NCI-H1092 (cell line): ENCODE results near the gene EP400.

ENCODE experiments used
- DNase-seq: peaks from one replicate; lab custom pipeline; 2025; lab: John Stamatoyannopoulos, UW

The EP400 gene

GRCh38 chr12:131987552-131987951, 37.8 kb downstream of the EP400 start:
- DNase-seq, result no peak

DNA sequence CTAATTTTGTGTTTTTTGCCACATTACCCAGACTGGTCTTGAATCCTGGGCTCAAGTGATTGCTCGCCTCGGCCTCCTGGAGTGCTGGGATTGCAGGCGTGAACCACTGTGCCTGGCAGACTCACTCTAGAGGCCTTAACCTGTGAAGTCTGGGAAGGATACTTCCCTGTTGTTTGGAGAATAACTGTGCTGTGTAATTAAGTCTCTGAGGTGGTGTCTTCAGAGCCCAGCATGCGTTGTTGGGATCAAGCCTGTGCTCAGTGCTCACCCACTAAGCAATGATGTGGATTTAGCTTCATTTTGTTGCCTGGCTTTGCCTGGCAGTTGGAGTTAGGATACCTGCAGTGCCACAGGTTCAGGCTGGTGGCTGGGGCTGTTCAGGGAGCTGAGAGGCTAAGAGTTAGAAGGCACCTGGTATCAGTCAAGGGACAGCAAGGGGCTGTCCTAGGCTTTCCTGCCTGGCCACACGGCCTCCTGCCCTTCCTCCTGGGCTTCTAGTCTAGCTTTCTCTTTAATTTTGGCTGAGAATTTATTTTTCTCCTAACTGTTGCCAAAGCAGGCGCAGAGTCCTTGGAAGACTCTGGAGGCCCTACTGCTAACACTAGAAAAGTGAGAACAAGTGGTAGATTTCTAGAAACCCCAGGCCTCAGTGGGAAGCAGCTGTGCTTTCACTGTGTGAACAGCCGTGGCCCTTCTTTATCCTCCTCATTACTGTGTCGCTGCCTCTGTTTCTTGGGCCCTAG, 38.5 kb downstream of the EP400 start:
- DNase-seq, result no peak

DNA sequence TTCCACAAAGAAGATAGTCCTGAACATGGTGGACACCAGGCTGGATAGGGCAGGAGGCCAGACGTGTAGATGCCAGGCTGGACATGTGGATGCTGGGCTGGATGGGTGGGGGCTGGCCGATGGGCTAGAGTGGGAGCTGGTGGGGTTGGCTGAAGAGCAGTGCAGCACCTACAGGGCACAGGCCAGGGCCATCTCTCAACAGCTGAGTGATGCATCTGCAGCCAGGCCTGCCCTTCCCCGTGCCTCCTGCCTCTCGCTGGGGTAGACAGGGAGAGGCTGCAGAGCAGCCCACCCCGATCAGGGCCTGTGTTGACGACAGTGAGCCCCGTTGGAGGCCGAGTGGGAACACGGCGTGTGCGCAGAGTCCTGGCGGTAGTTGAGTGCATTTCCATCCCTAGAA, 39.3 kb downstream of the EP400 start:
- no peak for DNase-seq

- DNase-seq, result no peak
Observed at GRCh38 chr12:131990066-131990979, 40.6 kb downstream of the EP400 start.

- no peak for DNase-seq
Observed at GRCh38 chr12:131990980-131991305, 41.2 kb downstream of the EP400 start.

DNA sequence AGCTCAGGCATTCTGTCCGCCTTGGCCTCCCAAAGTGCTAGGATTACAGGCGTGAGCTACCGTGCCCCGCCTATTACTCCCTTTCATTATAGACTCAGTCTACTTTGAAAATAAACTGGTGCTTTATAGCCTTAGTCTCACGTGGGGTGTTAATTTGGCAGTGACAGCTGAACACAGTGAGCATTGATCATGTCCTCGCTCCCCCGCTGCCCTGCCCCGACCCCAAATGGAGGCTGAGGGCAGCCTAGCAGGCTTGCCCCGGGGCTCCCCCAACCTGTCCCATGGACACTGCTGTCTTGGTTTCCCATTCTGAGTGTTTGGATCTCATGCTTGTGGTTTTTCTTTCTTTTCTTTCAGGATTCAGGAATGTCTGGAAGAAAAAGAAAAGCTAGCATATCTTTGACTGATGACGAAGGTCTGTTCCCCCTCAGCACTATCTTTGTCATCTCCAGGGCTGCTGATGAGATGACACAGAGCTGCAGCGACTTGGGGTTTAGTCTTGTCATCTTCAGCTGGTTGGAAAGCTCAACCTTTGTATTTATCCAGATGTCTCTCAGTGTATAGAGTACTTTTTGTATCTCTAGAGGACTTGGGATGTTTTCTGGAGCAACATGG, 42.2 kb downstream of the EP400 start:
- DNase-seq, result no peak

DNA sequence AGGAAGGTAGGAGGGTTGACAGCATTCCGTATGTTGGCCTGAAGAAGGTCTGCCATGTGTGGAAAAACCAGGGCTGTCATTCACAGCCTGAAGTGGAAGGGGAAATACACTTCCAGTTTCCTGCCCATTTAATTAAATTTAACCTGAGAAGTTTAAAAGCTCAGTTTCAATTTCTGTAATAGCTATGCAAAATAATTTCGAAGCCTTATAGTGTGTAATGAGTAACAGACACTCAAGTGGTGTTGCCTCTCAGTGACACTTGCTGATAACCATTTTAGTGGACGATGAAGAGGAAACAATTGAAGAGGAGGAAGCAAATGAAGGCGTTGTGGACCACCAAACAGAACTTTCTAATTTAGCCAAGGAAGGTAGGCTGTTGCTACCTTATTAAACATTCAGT, 44.8 kb downstream of the EP400 start:
- no peak for DNase-seq

DNA sequence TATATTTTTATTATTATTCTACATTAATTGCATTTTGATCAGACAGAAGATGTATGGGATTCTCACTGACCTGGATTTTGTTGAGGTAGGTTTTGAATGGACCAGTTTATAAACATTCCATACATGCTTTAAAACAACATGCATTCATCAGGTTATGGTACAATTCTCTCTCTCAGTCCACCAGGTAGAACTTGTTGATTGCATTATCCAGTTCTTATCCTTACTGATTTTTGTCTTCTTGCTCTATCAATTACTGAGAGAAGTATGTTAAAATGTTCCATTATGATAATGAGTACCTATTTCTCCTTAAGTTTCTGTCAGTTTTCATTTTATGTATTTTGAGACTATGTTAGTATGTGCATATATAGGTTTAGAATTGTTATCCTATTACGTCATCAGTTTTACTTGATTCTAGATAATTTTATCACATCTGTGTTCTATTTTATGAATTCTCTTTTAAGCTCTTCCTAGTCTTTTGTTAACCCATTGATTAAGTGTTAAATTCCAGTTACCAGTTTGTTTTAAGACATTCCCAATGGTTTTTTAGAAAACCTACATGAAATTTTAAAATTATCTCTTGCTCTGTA, 50.6 kb downstream of the EP400 start:
- DNase-seq, result no peak

GRCh38 chr12:132003846-132004245, 54.1 kb downstream of the EP400 start:
- no peak for DNase-seq

- no peak for DNase-seq
Observed at GRCh38 chr12:132004946-132005345, 55.2 kb downstream of the EP400 start.

DNA sequence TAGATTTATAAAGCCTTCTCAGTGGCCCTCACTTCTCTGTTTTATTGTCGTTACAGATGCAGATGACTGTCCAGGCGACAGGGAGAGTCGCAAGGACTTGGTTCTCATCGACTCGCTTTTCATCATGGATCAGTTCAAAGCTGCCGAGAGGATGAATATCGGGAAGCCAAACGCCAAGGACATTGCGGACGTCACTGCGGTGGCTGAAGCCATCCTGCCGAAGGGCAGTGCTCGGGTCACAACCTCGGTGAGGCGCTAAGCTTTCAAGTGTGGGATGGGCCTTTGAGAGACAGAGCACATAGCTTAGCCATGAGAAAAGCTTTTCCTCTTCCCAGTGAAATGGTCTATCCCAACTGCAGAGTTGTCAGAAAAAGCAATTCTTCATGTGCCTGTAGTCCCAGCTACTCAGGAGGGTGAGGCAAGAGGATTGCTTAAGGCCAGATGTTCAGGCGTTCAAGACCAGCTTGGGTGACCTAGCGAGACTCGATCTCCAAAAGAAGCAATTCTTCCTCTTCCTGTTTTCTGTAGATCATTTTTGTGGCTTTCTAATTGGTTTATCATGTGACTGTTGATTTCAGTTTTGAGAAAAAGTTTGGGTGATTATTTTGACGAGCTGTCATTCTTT, 56.4 kb downstream of the EP400 start:
- no peak for DNase-seq

GRCh38 chr12:132007041-132007440, 57.3 kb downstream of the EP400 start:
- DNase-seq, result no peak

GRCh38 chr12:132009336-132009859, 59.7 kb downstream of the EP400 start:
- no peak for DNase-seq

- DNase-seq, result no peak
Observed at GRCh38 chr12:132012919-132013568, 63.3 kb downstream of the EP400 start.

DNA sequence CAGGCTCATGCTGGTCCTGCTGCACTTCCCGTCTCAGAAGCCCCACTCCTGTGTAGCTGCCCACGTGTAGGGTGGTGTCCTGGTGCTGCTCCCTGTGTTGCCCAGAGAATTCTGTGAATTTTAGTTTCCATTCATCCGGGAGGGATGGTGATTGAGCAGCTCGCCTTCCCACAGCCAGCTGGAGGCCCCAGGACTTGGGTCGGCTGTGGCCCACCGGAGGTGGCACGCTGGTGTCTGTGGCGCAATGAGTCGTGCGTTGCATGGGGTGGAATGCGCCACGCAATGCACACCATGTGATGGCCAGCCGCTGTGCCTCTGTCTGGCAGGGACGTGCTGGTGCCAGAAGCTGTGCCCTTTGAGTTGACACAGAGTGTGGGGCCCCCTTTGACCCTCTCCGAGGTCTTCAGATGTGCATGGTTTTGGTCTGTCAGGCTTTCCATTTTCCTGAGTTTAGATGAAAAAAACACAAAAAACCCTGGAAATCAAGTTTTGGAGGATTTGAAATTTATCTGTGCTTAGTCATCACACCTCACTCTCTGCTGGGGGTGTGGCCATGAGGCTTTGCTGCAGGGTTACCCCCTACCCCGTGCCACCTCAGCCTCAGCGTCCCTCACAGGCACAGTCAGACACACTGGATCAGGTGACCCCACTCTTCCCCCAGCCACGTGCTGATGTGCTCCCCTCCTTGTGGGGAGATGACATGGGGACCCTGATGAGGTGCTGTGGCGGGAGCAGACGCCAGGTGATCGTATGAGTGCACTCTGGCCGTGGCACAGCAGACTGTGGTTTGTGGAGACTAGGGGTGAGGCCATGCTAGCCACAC, 64.6 kb downstream of the EP400 start:
- no peak for DNase-seq

GRCh38 chr12:132014915-132015280, 65.2 kb downstream of the EP400 start:
- DNase-seq, result no peak

DNA sequence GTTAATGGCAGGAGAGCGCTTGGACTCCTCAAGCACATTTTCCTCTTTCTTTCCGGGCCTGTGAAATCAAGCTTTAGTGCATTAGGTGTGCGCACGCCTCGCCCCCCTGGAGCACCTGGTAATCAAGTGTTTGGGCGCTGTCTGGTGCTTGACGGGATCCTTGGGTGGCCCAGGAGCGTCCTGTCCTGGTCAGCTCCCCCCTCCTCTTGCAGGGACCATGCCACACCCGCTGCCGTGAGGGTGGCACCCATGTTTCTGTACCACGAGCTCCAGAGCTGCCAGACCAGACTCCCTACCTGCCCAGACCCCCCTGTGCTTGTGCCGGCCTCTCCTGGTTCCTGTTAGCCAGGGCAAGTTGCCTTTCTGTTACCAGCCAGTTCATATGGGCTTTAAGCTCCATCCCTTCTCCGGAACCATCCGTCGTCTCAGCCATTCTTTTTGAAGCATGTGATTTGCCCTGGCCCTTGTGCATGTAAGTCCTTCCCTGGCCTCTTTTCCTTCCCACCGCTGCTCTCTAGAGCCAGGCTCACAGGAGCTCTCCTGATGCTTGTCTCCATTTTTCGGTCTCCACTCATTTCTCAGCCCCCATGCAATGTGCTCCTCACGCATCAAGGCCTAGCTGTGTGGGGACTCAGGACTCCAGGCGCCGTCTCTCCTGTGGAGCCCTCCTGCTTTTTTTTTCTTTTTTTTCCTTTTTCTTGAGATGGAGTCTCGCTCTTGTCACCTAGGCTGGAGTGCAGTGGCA, 66.1 kb downstream of the EP400 start:
- no peak for DNase-seq

- DNase-seq, result no peak
Observed at GRCh38 chr12:132018193-132018916, 68.6 kb downstream of the EP400 start.

- DNase-seq, result no peak
Observed at GRCh38 chr12:132019891-132020290, 70.1 kb downstream of the EP400 start.
